ENCODE measurements around the gene EFL1. TPM values are rescaled to one million over a fixed set of nuclear protein-coding genes. Genes with fewer than 3 reads are reported as not detected.

The EFL1 gene
- total RNA-seq, 1 experiment from 2014 or later: 17.2 TPM

- Histone ChIP-seq H3K9me2 (ENCODE audit: insufficient read depth) (no peaks in the 10 kb centered on the region), H3K27ac (no peak overlapping the region), H3K9me3 (ENCODE audit: insufficient read depth, low read depth) (no peaks in the 10 kb centered on the region), H3K27me3 (ENCODE audit: insufficient read depth, low read depth) (no peaks in the 10 kb centered on the region), H3K79me2 (ENCODE audit: low read depth) (no peaks in the 10 kb centered on the region), H2AFZ (no peak overlapping the region), H3K36me3 (ENCODE audit: low read depth) (no peaks in the 10 kb centered on the region), H3K4me1 (replicated peaks; ENCODE audit: insufficient read depth) (peaks cover 15% of the 10 kb centered on the region; the same call in 1 of the 2 replicates), H4K20me1 (ENCODE audit: insufficient read depth) (no peaks in the 10 kb centered on the region), H3F3A (ENCODE audit: insufficient read depth, low read depth) (no peaks in the 10 kb centered on the region), H3K4me3 (no peak overlapping the region), H3K4me2 (no peak overlapping the region)
- no peak for DNase-seq
- ChIA-PET POLR2A (ENCODE audit: unreplicated experiment) (no interaction called here), CTCF (no interaction called here)
- intact Hi-C loops (cut with micrococcal nuclease; ENCODE audit: unreplicated experiment): no loop called here
- BruUV-seq (replicated peaks): no TSS peak
- no peak for TF ChIP-seq CTCF (conservative IDR thresholded peaks at IDR 0.05)
- TF ChIP-seq EZH2 (IDR thresholded peaks at IDR 0.05; ENCODE audit: low read depth): no peak
Observed at GRCh38 chr15:82137261-82137660, 125.3 kb downstream of the EFL1 start.

DNA sequence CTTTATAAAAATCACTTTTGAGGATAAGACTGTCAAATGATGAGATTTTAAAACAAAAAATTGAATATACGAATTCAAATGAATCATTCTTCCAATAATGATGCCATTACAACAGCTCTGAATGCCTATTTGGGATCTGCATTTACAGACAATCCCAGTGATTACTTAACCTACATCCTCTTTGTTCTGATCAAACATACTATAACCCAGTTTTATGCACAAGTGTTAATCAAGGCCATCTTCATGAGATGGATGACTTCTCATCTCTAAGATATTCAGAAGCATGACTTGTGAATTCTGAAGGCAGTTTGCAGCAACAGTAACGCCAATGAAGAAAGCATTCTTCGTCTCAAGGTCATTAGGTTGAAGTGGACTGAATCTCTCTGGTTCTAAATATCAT is 126.4 kb downstream of the EFL1 start:
- Histone ChIP-seq H4K20me1 (ENCODE audit: insufficient read depth) (no peaks in the 10 kb centered on the region), H3F3A (ENCODE audit: insufficient read depth, low read depth) (no peaks in the 10 kb centered on the region), H3K9me2 (ENCODE audit: insufficient read depth) (no peaks in the 10 kb centered on the region), H3K79me2 (ENCODE audit: low read depth) (no peaks in the 10 kb centered on the region), H3K9me3 (ENCODE audit: insufficient read depth, low read depth) (no peaks in the 10 kb centered on the region), H3K4me2 (no peak overlapping the region), H3K4me3 (no peak overlapping the region), H2AFZ (no peak overlapping the region), H3K36me3 (ENCODE audit: low read depth) (no peaks in the 10 kb centered on the region), H3K27me3 (ENCODE audit: insufficient read depth, low read depth) (no peaks in the 10 kb centered on the region), H3K27ac (no peak overlapping the region), H3K4me1 (replicated peaks; ENCODE audit: insufficient read depth) (peaks cover 8% of the 10 kb centered on the region; the same call in 1 of the 2 replicates)
- CTCF ChIA-PET: no interaction called here
- DNase-seq: no peak
- intact Hi-C loops (cut with micrococcal nuclease; ENCODE audit: unreplicated experiment): no loop called here
- POLR2A ChIA-PET (ENCODE audit: unreplicated experiment): no interaction called here
- BruUV-seq (replicated peaks): no TSS peak
- TF ChIP-seq EZH2 (IDR thresholded peaks at IDR 0.05; ENCODE audit: low read depth) (no peak), CTCF (conservative IDR thresholded peaks at IDR 0.05) (no peak)

- CTCF ChIA-PET: no interaction called here
- POLR2A ChIA-PET (ENCODE audit: unreplicated experiment): no interaction called here
- DNase-seq: no peak
- no peaks in the 10 kb centered on the region for H3K36me3 ChIP-seq (ENCODE audit: low read depth)
- no TSS peak for BruUV-seq (replicated peaks)
- H2AFZ ChIP-seq: no peak overlapping the region
- TF ChIP-seq CTCF (conservative IDR thresholded peaks at IDR 0.05): no peak
- no peak for TF ChIP-seq EZH2 (IDR thresholded peaks at IDR 0.05; ENCODE audit: low read depth)
- H3K27ac ChIP-seq: no peak overlapping the region
- intact Hi-C loops (cut with micrococcal nuclease; ENCODE audit: unreplicated experiment): no loop called here
- H3K79me2 ChIP-seq (ENCODE audit: low read depth): no peaks in the 10 kb centered on the region
- H3K9me3 ChIP-seq (ENCODE audit: insufficient read depth, low read depth): no peaks in the 10 kb centered on the region
- no peak overlapping the region for H3K4me2 ChIP-seq
- no peaks in the 10 kb centered on the region for H4K20me1 ChIP-seq (ENCODE audit: insufficient read depth)
- H3K4me1 ChIP-seq (replicated peaks; ENCODE audit: insufficient read depth): peaks cover 3% of the 10 kb centered on the region; the same call in 1 of the 2 replicates
- H3F3A ChIP-seq (ENCODE audit: insufficient read depth, low read depth): no peaks in the 10 kb centered on the region
- H3K9me2 ChIP-seq (ENCODE audit: insufficient read depth): no peaks in the 10 kb centered on the region
- H3K4me3 ChIP-seq: no peak overlapping the region
- no peaks in the 10 kb centered on the region for H3K27me3 ChIP-seq (ENCODE audit: insufficient read depth, low read depth)
Observed at GRCh38 chr15:82135638-82136037, 126.9 kb downstream of the EFL1 start.
